Hepatocyte (in vitro differentiated cells): Measurements from ENCODE around the gene PRMT9.

Experiments
- CTCF ChIP-seq: fragments of 200-600 bp; sonication (generic); IDR thresholded peaks from 2 replicates; pipeline ENCODE4 v1.5.1; 2016; ENCODE audit warnings: antibody characterized with exemption, mild to moderate bottlenecking; ENCODE audit not compliant: poor library complexity
- EZH2 ChIP-seq: fragments of 200-600 bp; sonication (generic); IDR thresholded peaks from 2 replicates; pipeline ENCODE4 v1.6.1; 2016; ENCODE audit warnings: antibody characterized with exemption, mild to moderate bottlenecking, borderline replicate concordance

GRCh38 chr4:147629783-147630730 is 53.9 kb downstream of the PRMT9 start:
- TF ChIP-seq CTCF: no peak
- no peak for TF ChIP-seq EZH2
